Left ventricle myocardium inferior (tissue), 1 donor: ENCODE measurements around the gene CD8A. TPM values are rescaled to one million over a fixed set of nuclear protein-coding genes. Genes with fewer than 3 reads are reported as not detected.

ENCODE experiments used
- DNase-seq: peaks from one replicate; pipeline ENCODE4 v3.0.0-alpha.2; 2020
- H3K27ac ChIP-seq: fragments of 200-600 bp; replicated peaks from 2 replicates; pipeline ENCODE4 v1.8.0; 2021
- H3K27me3 ChIP-seq: fragments of 200-600 bp; 2 replicates; pipeline ENCODE4 v1.8.0; 2021; ENCODE audit warnings: low read depth
- H3K36me3 ChIP-seq: fragments of 200-600 bp; 2 replicates; pipeline ENCODE4 v1.8.0; 2021
- H3K4me1 ChIP-seq: fragments of 200-600 bp; 2 replicates; pipeline ENCODE4 v1.8.0; 2021
- H3K4me3 ChIP-seq: fragments of 200-600 bp; 2 replicates; pipeline ENCODE4 v1.8.0; 2021; ENCODE audit warnings: mild to moderate bottlenecking, moderate library complexity
- H3K9me3 ChIP-seq: fragments of 200-600 bp; replicated peaks from 2 replicates; pipeline ENCODE4 v1.8.0; 2021
- intact Hi-C: fragments of 100-400 bp; cut with micrococcal nuclease; formaldehyde crosslinking; loops from one replicate; pipeline ENCODE4 v1.11.0; 2022
- total RNA-seq: library from RNA; stranded (reverse); fragmentation: NEBNext Ultra II Directional; extraction: Animal tissue kit (Norgen Biotek cat#: 25700); gene quantifications from one replicate; pipeline ENCODE4 v1.2.1, GENCODE V29; 2021
- TF ChIP-seq, protein P1 (sequence below): fragments of 200-600 bp; IDR thresholded peaks from 2 replicates; pipeline ENCODE4 v1.8.0; 2021; ENCODE audit warnings: antibody characterized with exemption, mild to moderate bottlenecking, borderline replicate concordance
- donor health status: DM: no; HTN: yes; CAD: no; lungs with severe emphysema.

CD8A gene
- total RNA-seq, 1 donor from 2014 or later: 0.63 TPM

GRCh38 chr2:86790134-86790675 lies 508 bp downstream of the CD8A start:
- Histone ChIP-seq H3K36me3 (no peaks in the 10 kb centered on the region), H3K27ac (no peak overlapping the region), H3K9me3 (no peaks in the 10 kb centered on the region), H3K4me1 (peaks cover 47% of the 10 kb centered on the region), H3K27me3 (peaks cover 65% of the 10 kb centered on the region), H3K4me3 (peak overlapping the region; percentile 55)
- intact Hi-C loops: no loop called here
- no peak for DNase-seq
- TF ChIP-seq, protein P1, sequence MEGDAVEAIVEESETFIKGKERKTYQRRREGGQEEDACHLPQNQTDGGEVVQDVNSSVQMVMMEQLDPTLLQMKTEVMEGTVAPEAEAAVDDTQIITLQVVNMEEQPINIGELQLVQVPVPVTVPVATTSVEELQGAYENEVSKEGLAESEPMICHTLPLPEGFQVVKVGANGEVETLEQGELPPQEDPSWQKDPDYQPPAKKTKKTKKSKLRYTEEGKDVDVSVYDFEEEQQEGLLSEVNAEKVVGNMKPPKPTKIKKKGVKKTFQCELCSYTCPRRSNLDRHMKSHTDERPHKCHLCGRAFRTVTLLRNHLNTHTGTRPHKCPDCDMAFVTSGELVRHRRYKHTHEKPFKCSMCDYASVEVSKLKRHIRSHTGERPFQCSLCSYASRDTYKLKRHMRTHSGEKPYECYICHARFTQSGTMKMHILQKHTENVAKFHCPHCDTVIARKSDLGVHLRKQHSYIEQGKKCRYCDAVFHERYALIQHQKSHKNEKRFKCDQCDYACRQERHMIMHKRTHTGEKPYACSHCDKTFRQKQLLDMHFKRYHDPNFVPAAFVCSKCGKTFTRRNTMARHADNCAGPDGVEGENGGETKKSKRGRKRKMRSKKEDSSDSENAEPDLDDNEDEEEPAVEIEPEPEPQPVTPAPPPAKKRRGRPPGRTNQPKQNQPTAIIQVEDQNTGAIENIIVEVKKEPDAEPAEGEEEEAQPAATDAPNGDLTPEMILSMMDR: no peak

- Histone ChIP-seq H3K36me3 (no peaks in the 10 kb centered on the region), H3K4me3 (peak overlapping the region; percentile 55), H3K4me1 (peaks cover 47% of the 10 kb centered on the region), H3K27me3 (peaks cover 60% of the 10 kb centered on the region), H3K9me3 (no peaks in the 10 kb centered on the region), H3K27ac (no peak overlapping the region)
- DNase-seq: no peak
- intact Hi-C loops: no loop called here
- TF ChIP-seq, protein P1: no peak
Observed at GRCh38 chr2:86789687-86790133, 1.0 kb downstream of the CD8A start.

DNA sequence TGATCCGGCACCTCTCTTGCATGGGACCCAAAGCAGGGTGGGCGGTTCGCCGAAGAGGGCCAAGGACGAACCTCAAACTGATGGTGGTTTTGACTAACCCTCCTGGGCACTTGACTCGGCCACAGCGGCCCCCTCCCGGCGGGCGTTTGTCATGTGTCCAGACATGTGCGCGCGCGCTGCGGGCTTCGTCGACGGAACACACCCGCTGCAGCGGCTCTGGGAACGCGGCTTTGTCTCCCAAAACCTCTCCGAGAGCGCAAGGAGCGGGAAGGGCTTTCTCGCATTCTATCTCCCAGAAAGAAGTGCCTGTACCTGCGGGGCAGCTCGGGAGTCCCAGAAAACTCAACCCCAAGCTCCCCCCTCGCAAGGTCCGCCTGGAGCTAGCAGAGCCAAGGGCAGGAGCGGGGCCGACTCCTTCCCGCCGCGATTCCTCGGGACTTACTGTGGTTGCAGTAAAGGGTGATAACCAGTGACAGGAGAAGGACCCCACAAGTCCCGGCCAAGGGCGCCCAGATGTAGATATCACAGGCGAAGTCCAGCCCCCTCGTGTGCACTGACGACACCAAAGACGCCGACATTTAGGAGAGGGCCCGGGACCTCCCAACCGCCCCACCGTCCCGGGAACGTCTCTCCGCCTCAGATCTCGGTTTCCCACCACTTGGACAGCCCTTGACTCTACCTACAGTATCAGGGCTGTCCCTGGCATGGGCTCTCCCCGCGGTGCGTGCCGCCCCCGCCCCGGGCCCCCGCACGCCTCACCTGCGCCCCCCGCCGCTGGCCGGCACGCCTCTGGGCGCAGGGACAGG lies 1.6 kb downstream of the CD8A start:
- DNase-seq: no peak
- TF ChIP-seq, protein P1: no peak
- no peak overlapping the region for H3K27ac ChIP-seq
- peaks cover 47% of the 10 kb centered on the region for H3K4me1 ChIP-seq
- H3K4me3 ChIP-seq: peak overlapping the region; percentile 55
- H3K36me3 ChIP-seq: no peaks in the 10 kb centered on the region
- intact Hi-C loops: no loop called here
- peaks cover 54% of the 10 kb centered on the region for H3K27me3 ChIP-seq
- no peaks in the 10 kb centered on the region for H3K9me3 ChIP-seq

- H3K9me3 ChIP-seq: no peaks in the 10 kb centered on the region
- H3K36me3 ChIP-seq: no peaks in the 10 kb centered on the region
- intact Hi-C loops: no loop called here
- peak overlapping the region; percentile 59 for H3K27ac ChIP-seq
- TF ChIP-seq, protein P1: no peak
- H3K27me3 ChIP-seq: peaks cover 44% of the 10 kb centered on the region
- H3K4me3 ChIP-seq: peak overlapping the region; percentile 55
- H3K4me1 ChIP-seq: peaks cover 47% of the 10 kb centered on the region
- peak; percentile 63 for DNase-seq
Observed at GRCh38 chr2:86788165-86788564, 2.5 kb downstream of the CD8A start.

- H3K27ac ChIP-seq: peak overlapping the region; percentile 59
- intact Hi-C loops: no loop called here
Observed at GRCh38 chr2:86787736-86788135, 3.0 kb downstream of the CD8A start.

More at GRCh38 chr2:86787736-86788135, 3.0 kb downstream of the CD8A start:
- no peak for DNase-seq
- no peak overlapping the region for H3K4me3 ChIP-seq
- no peaks in the 10 kb centered on the region for H3K9me3 ChIP-seq
- TF ChIP-seq, protein P1: no peak
- H3K36me3 ChIP-seq: no peaks in the 10 kb centered on the region
- peaks cover 47% of the 10 kb centered on the region for H3K4me1 ChIP-seq
- peaks cover 40% of the 10 kb centered on the region for H3K27me3 ChIP-seq
